ENCODE measurements around the gene KLHL34.

KLHL34 gene

GRCh38 chrX:21658152-21658737 lies at the start of gene KLHL34:
Gene KLHL34 (minus strand): TSS chrX:21658330. CDS start chrX:21657788, 542 bp downstream.
- in situ Hi-C loops (cut with MboI; ENCODE audit: low sequenced_read_pairs) = no loop called here

GRCh38 chrX:21705225-21705624 lies 47.1 kb upstream of the KLHL34 start:
- in situ Hi-C loops (cut with MboI; ENCODE audit: low sequenced_read_pairs) = no loop called here

- in situ Hi-C loops (cut with MboI; ENCODE audit: low sequenced_read_pairs) = no loop called here
Measured at GRCh38 chrX:21702725-21703124, 44.6 kb upstream of the KLHL34 start.

- in situ Hi-C loops (cut with MboI; ENCODE audit: low sequenced_read_pairs) = no loop called here
Measured at GRCh38 chrX:21700967-21701366, 42.8 kb upstream of the KLHL34 start.

- in situ Hi-C loops (cut with MboI; ENCODE audit: low sequenced_read_pairs) = no loop called here
Measured at GRCh38 chrX:21700275-21700674, 42.1 kb upstream of the KLHL34 start.

GRCh38 chrX:21699136-21699535 lies 41.0 kb upstream of the KLHL34 start:
- in situ Hi-C loops (cut with MboI; ENCODE audit: low sequenced_read_pairs) = no loop called here

- in situ Hi-C loops (cut with MboI; ENCODE audit: low sequenced_read_pairs) = no loop called here
Measured at GRCh38 chrX:21698272-21698671, 40.1 kb upstream of the KLHL34 start.

- in situ Hi-C loops (cut with MboI; ENCODE audit: low sequenced_read_pairs) = no loop called here
Measured at GRCh38 chrX:21691512-21692018, 33.4 kb upstream of the KLHL34 start.

GRCh38 chrX:21683941-21684340 lies 25.8 kb upstream of the KLHL34 start:
- in situ Hi-C loops (cut with MboI; ENCODE audit: low sequenced_read_pairs) = no loop called here

GRCh38 chrX:21678048-21678612 lies 20.0 kb upstream of the KLHL34 start:
- in situ Hi-C loops (cut with MboI; ENCODE audit: low sequenced_read_pairs) = no loop called here

GRCh38 chrX:21675931-21676330 lies 17.8 kb upstream of the KLHL34 start:
- in situ Hi-C loops (cut with MboI; ENCODE audit: low sequenced_read_pairs) = no loop called here

- in situ Hi-C loops (cut with MboI; ENCODE audit: low sequenced_read_pairs) = no loop called here
Measured at GRCh38 chrX:21674430-21675186, 16.5 kb upstream of the KLHL34 start.

- in situ Hi-C loops (cut with MboI; ENCODE audit: low sequenced_read_pairs) = no loop called here
Measured at GRCh38 chrX:21666679-21667078, 8.5 kb upstream of the KLHL34 start.

GRCh38 chrX:21666252-21666651 lies 8.1 kb upstream of the KLHL34 start:
- in situ Hi-C loops (cut with MboI; ENCODE audit: low sequenced_read_pairs) = no loop called here

GRCh38 chrX:21662761-21663160 lies 4.6 kb upstream of the KLHL34 start:
- in situ Hi-C loops (cut with MboI; ENCODE audit: low sequenced_read_pairs) = no loop called here

- in situ Hi-C loops (cut with MboI; ENCODE audit: low sequenced_read_pairs) = no loop called here
Measured at GRCh38 chrX:21661316-21661715, 3.2 kb upstream of the KLHL34 start.

- in situ Hi-C loops (cut with MboI; ENCODE audit: low sequenced_read_pairs) = no loop called here
Measured at GRCh38 chrX:21660156-21660555, 2.0 kb upstream of the KLHL34 start.

- in situ Hi-C loops (cut with MboI; ENCODE audit: low sequenced_read_pairs) = no loop called here
Measured at GRCh38 chrX:21659320-21659719, 1.2 kb upstream of the KLHL34 start.

GRCh38 chrX:21658746-21659145 lies 616 bp upstream of the KLHL34 start:
- in situ Hi-C loops (cut with MboI; ENCODE audit: low sequenced_read_pairs) = no loop called here

- in situ Hi-C loops (cut with MboI; ENCODE audit: low sequenced_read_pairs) = no loop called here
Measured at GRCh38 chrX:21657318-21658151, 595 bp downstream of the KLHL34 start.
